ENCODE measurements around the gene RAG1.

DNA sequence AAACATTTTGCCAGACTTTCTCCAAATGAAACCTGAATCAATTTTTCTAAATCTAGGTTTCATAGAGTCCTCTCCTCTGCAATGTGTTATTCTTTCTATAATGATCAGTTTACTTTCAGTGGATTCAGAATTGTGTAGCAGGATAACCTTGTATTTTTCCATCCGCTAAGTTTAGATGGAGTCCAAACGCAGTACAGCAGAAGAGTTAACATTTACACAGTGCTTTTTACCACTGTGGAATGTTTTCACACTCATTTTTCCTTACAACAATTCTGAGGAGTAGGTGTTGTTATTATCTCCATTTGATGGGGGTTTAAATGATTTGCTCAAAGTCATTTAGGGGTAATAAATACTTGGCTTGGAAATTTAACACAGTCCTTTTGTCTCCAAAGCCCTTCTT, 9.6 kb downstream of the RAG1 start:
- TF ChIP-seq POLR2AphosphoS5 (IDR thresholded peaks at IDR 0.05) = no peak
- TF ChIP-seq CTCF (IDR thresholded peaks at IDR 0.05) = no peak
- TF ChIP-seq POLR2A (IDR thresholded peaks at IDR 0.05) = no peak
- TF ChIP-seq EP300 (IDR thresholded peaks at IDR 0.05) = no peak

Data from suprapubic skin (tissue), 4 donors.